Measurements from ENCODE around the gene SMG1. TPM values are rescaled to one million over a fixed set of nuclear protein-coding genes. Genes with fewer than 3 reads are reported as not detected.

The SMG1 gene
- total and polyA plus RNA-seq, 7 donors: 6.0 to 112 (median 72.8) TPM

DNA sequence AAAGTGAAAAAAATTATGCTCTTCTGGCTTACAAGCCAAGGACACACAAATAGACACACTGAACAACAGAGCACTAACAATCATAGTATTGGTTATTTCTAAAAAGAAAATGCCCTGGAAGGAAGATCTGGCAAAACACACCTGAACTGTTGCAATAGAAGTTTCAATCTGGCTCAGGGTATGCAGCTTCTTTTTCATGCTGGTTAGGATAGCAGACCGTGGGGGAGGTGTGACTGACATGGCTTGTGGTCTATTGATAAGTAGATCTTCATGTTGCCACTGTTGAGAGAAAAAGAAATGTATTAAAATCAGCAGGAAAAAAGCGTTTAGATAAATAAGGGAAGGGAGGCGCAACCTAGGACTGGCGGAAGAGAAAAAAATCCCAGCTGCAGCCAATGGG, 98.3 kb downstream of the SMG1 start:
- no peaks in the 10 kb centered on the region for H3K9me3 ChIP-seq
- 94 to 98% methylated on average over 4 of the region's 4 CpGs for WGBS, 2 donors
- DNase-seq: no peak
- no peaks in the 10 kb centered on the region for H3K27me3 ChIP-seq
- no peak overlapping the region for H3K4me3 ChIP-seq
- peaks cover 25 to 58% (median 42%) of the 10 kb centered on the region in 4 donors for H3K36me3 ChIP-seq
- H3K4me1 ChIP-seq: no peaks in the 10 kb centered on the region
- TF ChIP-seq CTCF (IDR thresholded peaks at IDR 0.05): no peak
- no peak for TF ChIP-seq POLR2A (IDR thresholded peaks at IDR 0.05)
- TF ChIP-seq EP300 (IDR thresholded peaks at IDR 0.05): no peak
- no peak for TF ChIP-seq POLR2AphosphoS5 (IDR thresholded peaks at IDR 0.05)
- H3K27ac ChIP-seq: no peak overlapping the region
- intact Hi-C loops (cut with DNase I): no loop called here

DNA sequence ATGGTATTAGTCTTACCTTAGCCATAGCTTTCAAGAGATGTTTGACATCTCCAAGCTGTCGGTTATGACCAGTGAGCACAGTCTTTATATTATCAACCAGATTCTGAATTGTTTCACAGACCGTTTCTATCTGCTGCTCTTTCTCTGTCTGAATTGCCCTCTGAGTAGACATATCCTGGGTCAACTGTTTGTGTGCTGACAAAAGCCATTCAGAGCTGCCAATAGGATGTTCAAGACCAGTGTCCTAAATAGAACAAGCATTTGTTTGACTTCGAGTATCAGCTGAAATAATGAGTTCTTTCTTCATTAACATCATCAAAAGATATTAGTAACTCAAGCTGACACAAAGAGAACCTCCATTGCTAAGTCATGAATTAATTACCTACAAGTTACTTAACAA, 109.9 kb downstream of the SMG1 start:
- H3K9me3 ChIP-seq: no peaks in the 10 kb centered on the region
- no peaks in the 10 kb centered on the region for H3K4me1 ChIP-seq
- WGBS, 2 donors: 79 to 87% methylated on average over 3 of the region's 3 CpGs
- no peaks in the 10 kb centered on the region for H3K27me3 ChIP-seq
- peaks cover 28 to 85% (median 35%) of the 10 kb centered on the region in 4 donors for H3K36me3 ChIP-seq
- H3K4me3 ChIP-seq: no peak overlapping the region
- TF ChIP-seq POLR2A (IDR thresholded peaks at IDR 0.05): no peak
- no peak for TF ChIP-seq POLR2AphosphoS5 (IDR thresholded peaks at IDR 0.05)
- TF ChIP-seq EP300 (IDR thresholded peaks at IDR 0.05): no peak
- no peak for TF ChIP-seq CTCF (IDR thresholded peaks at IDR 0.05)
- intact Hi-C loops (cut with DNase I): no loop called here
- DNase-seq: no peak
- no peak overlapping the region for H3K27ac ChIP-seq

GRCh38 chr16:18811925-18812324, 114.3 kb downstream of the SMG1 start:
- 94 to 95% methylated on average over 3 of the region's 3 CpGs for WGBS, 2 donors
- Histone ChIP-seq H3K9me3 (no peaks in the 10 kb centered on the region), H3K36me3 (peaks cover 34 to 88% (median 45%) of the 10 kb centered on the region in 4 donors), H3K4me3 (no peak overlapping the region), H3K27me3 (no peaks in the 10 kb centered on the region), H3K27ac (no peak overlapping the region), H3K4me1 (no peaks in the 10 kb centered on the region)
- TF ChIP-seq EP300 (IDR thresholded peaks at IDR 0.05): no peak
- no peak for TF ChIP-seq POLR2AphosphoS5 (IDR thresholded peaks at IDR 0.05)
- no peak for TF ChIP-seq CTCF (IDR thresholded peaks at IDR 0.05)
- TF ChIP-seq POLR2A (IDR thresholded peaks at IDR 0.05): no peak
- DNase-seq: no peak
- intact Hi-C loops (cut with DNase I): no loop called here

DNA sequence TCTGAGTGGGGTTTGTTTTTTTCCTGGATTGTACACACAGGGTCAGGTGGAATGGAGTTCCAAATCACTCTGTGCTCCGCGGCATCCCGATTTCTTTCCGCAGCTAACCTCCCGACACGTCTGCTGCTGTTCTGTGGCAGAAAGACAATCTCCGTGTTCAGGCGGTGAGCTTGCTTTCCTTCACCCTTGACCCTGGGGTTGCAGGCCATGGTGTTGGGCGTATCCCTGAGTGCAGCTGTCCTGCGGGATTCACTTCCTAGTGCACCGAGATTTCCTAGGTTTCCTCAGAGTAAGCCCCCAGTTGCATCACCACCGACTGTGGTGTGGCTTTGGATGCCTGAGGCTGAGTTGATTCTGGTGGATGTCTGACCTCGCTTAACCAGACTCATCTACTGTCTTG, 117.0 kb downstream of the SMG1 start:
- TF ChIP-seq POLR2AphosphoS5 (IDR thresholded peaks at IDR 0.05) (no peak), EP300 (IDR thresholded peaks at IDR 0.05) (no peak), POLR2A (IDR thresholded peaks at IDR 0.05) (no peak), CTCF (IDR thresholded peaks at IDR 0.05) (no peak)
- intact Hi-C loops (cut with DNase I): no loop called here
- WGBS, 2 donors: 95% methylated on average over 13 of the region's 13 CpGs
- Histone ChIP-seq H3K27me3 (no peaks in the 10 kb centered on the region), H3K4me1 (peaks cover 0 to 8% (median 0%) of the 10 kb centered on the region in 4 donors), H3K36me3 (peaks cover 21 to 65% (median 33%) of the 10 kb centered on the region in 4 donors), H3K27ac (no peak overlapping the region), H3K4me3 (no peak overlapping the region), H3K9me3 (no peaks in the 10 kb centered on the region)
- peak; percentile 44 for DNase-seq

- intact Hi-C loops (cut with DNase I): no loop called here
- no peak overlapping the region for H3K4me3 ChIP-seq
- peak overlapping the region in 1 of 4 donors; percentile 28 for H3K27ac ChIP-seq
- H3K9me3 ChIP-seq: no peaks in the 10 kb centered on the region
- no peak for TF ChIP-seq POLR2A (IDR thresholded peaks at IDR 0.05)
- TF ChIP-seq CTCF (IDR thresholded peaks at IDR 0.05): no peak
- no peak for TF ChIP-seq EP300 (IDR thresholded peaks at IDR 0.05)
- TF ChIP-seq POLR2AphosphoS5 (IDR thresholded peaks at IDR 0.05): no peak
- 13 to 24% methylated on average over 2 of the region's 2 CpGs for WGBS, 2 donors
- no peak for DNase-seq
- H3K27me3 ChIP-seq: no peaks in the 10 kb centered on the region
- peaks cover 0 to 26% (median 12%) of the 10 kb centered on the region in 4 donors for H3K4me1 ChIP-seq
- H3K36me3 ChIP-seq: peaks cover 14 to 39% (median 16%) of the 10 kb centered on the region in 4 donors
Observed at GRCh38 chr16:18805257-18805773, 120.9 kb downstream of the SMG1 start.
